Thoracic aorta (tissue), 2 donors: Measurements from ENCODE around the gene XPO1. TPM values are rescaled to one million over a fixed set of nuclear protein-coding genes. Genes with fewer than 3 reads are reported as not detected.

ENCODE experiments used
- ATAC-seq: fragments of 150-250 bp; one replicate; pipeline ENCODE4 v1.8.0; 2017; ENCODE audit warnings: low read depth; ENCODE audit not compliant: insufficient number of reproducible peaks, low FRiP score
- DNase-seq: peaks from one replicate; pipeline ENCODE4 v3.0.0-alpha.2; 2020; ENCODE audit warnings: low spot score
- H3K27ac ChIP-seq, 2 donors: fragments of 200-600 bp; sonication (generic); 1 replicate in 1 of 2; 2 replicates in 1 of 2; pipeline ENCODE4 v1.5.1; 2016; ENCODE audit warnings: mild to moderate bottlenecking in 2 of 2, moderate library complexity in 2 of 2
- H3K27me3 ChIP-seq: fragments of 200-600 bp; sonication (generic); replicated peaks from 2 replicates; pipeline ENCODE4 v1.6.0; 2016; ENCODE audit warnings: mild to moderate bottlenecking; ENCODE audit not compliant: insufficient read depth
- H3K36me3 ChIP-seq: fragments of 200-600 bp; sonication (generic); one replicate; pipeline ENCODE4 v1.5.1; 2016
- H3K4me1 ChIP-seq, 2 donors: fragments of 200-600 bp; sonication (generic); 1 replicate in 1 of 2; 2 replicates in 1 of 2; pipeline versions ENCODE4 v1.5.1 to v1.6.0; 2016; ENCODE audit warnings: low read depth in 2 of 2, mild to moderate bottlenecking in 1 of 2; ENCODE audit not compliant: control insufficient read depth in 1 of 2
- H3K4me3 ChIP-seq: fragments of 200-600 bp; sonication (generic); 2 replicates; pipeline ENCODE4 v1.5.1; 2016; ENCODE audit warnings: mild to moderate bottlenecking
- H3K9me3 ChIP-seq: fragments of 200-600 bp; sonication (generic); 2 replicates; pipeline ENCODE4 v1.5.1; 2016
- CTCF ChIP-seq: fragments of 200-600 bp; sonication (generic); IDR thresholded peaks from one replicate; pipeline ENCODE4 v1.5.1; 2019; ENCODE audit warnings: antibody characterized with exemption
- total RNA-seq, 2 donors: library from RNA; depleted of rRNA; stranded (reverse); fragments of >200 nt; gene quantifications; one replicate each; pipeline versions ENCODE4 v1.1.0 to v1.2.3, GENCODE V29; 2016

Gene XPO1
- total RNA-seq, 2 donors from 2014 or later: 43.3 to 117 TPM

- Histone ChIP-seq H3K36me3 (no peaks in the 10 kb centered on the region), H3K4me1 (peaks cover 21 to 48% of the 10 kb centered on the region in 2 donors), H3K27ac (peak overlapping the region; percentile 69 to 91), H3K4me3 (peak overlapping the region; percentile 81), H3K27me3 (no peaks in the 10 kb centered on the region), H3K9me3 (no peaks in the 10 kb centered on the region)
- DNase-seq (no peak), ATAC-seq (no peak)
- TF ChIP-seq CTCF: no peak
Observed at GRCh38 chr2:61535449-61535848, 2.7 kb downstream of the XPO1 start.

- no peaks in the 10 kb centered on the region for H3K27me3 ChIP-seq
- no peaks in the 10 kb centered on the region for H3K36me3 ChIP-seq
- TF ChIP-seq CTCF: no peak
- H3K4me3 ChIP-seq: peak overlapping the region; percentile 81
- peaks cover 24 to 54% of the 10 kb centered on the region in 2 donors for H3K4me1 ChIP-seq
- DNase-seq (no peak), ATAC-seq (no peak)
- no peaks in the 10 kb centered on the region for H3K9me3 ChIP-seq
- H3K27ac ChIP-seq: peak overlapping the region; percentile 69 to 91
Observed at GRCh38 chr2:61534926-61535325, 3.2 kb downstream of the XPO1 start.

GRCh38 chr2:61530749-61531148 lies 7.4 kb downstream of the XPO1 start:
- Histone ChIP-seq H3K27me3 (no peaks in the 10 kb centered on the region), H3K4me1 (peaks cover 30 to 73% of the 10 kb centered on the region in 2 donors), H3K27ac (no peak overlapping the region), H3K9me3 (no peaks in the 10 kb centered on the region), H3K36me3 (no peaks in the 10 kb centered on the region), H3K4me3 (no peak overlapping the region)
- no peak for DNase-seq
- TF ChIP-seq CTCF: no peak
- ATAC-seq: no peak

- Histone ChIP-seq H3K4me3 (no peak overlapping the region), H3K9me3 (no peaks in the 10 kb centered on the region), H3K27me3 (no peaks in the 10 kb centered on the region), H3K4me1 (peaks cover 24 to 72% of the 10 kb centered on the region in 2 donors), H3K27ac (no peak overlapping the region), H3K36me3 (no peaks in the 10 kb centered on the region)
- TF ChIP-seq CTCF: no peak
- no peak for ATAC-seq
- no peak for DNase-seq
Observed at GRCh38 chr2:61529944-61530735, 8.0 kb downstream of the XPO1 start.

GRCh38 chr2:61520261-61520660 lies 17.9 kb downstream of the XPO1 start:
- H3K9me3 ChIP-seq: no peaks in the 10 kb centered on the region
- H3K36me3 ChIP-seq: peaks cover 16% of the 10 kb centered on the region
- H3K27me3 ChIP-seq: no peaks in the 10 kb centered on the region
- ATAC-seq: no peak
- no peak for TF ChIP-seq CTCF
- peaks cover 4 to 16% of the 10 kb centered on the region in 2 donors for H3K4me1 ChIP-seq
- no peak overlapping the region for H3K4me3 ChIP-seq
- no peak overlapping the region for H3K27ac ChIP-seq
- DNase-seq: no peak
